Stimulated activated CD4-positive, alpha-beta T cell treated with anti-CD3 and anti-CD28 coated beads, Interleukin-1b, Interleukin-23, amount 100 ng/mL, for 1 hour (primary cell): Measurements from ENCODE around the gene HEMK1.

Experiments used
- DNase-seq, 2 donors: peaks; one replicate each; pipeline ENCODE4 v3.0.0-alpha.2; 2020; ENCODE audit warnings: low read depth in 2 of 2

Gene HEMK1

GRCh38 chr3:50602595-50603191 is 33.4 kb downstream of the HEMK1 start:
- DNase-seq = no peak

GRCh38 chr3:50603261-50604109 is 34.2 kb downstream of the HEMK1 start:
- no peak for DNase-seq

GRCh38 chr3:50604110-50604621 is 34.8 kb downstream of the HEMK1 start:
- DNase-seq = no peak

- DNase-seq = no peak
Measured at GRCh38 chr3:50604628-50605588, 35.6 kb downstream of the HEMK1 start.

- DNase-seq = no peak
Measured at GRCh38 chr3:50605901-50606326, 36.6 kb downstream of the HEMK1 start.

GRCh38 chr3:50606596-50606995 is 37.3 kb downstream of the HEMK1 start:
- DNase-seq = no peak

- no peak for DNase-seq
Measured at GRCh38 chr3:50607271-50608091, 38.2 kb downstream of the HEMK1 start.

GRCh38 chr3:50608278-50608677 is 39.0 kb downstream of the HEMK1 start:
- DNase-seq = no peak

GRCh38 chr3:50609071-50609762 is 39.9 kb downstream of the HEMK1 start:
- no peak for DNase-seq

GRCh38 chr3:50609763-50610085 is 40.4 kb downstream of the HEMK1 start:
- no peak for DNase-seq

GRCh38 chr3:50610181-50610971 is 41.1 kb downstream of the HEMK1 start:
- DNase-seq = no peak

- DNase-seq = no peak
Measured at GRCh38 chr3:50610992-50611463, 41.7 kb downstream of the HEMK1 start.

- DNase-seq = peak; percentile 67 to 94
Measured at GRCh38 chr3:50611464-50612233, 42.3 kb downstream of the HEMK1 start, which contains the start of gene CISH. CISH (minus strand) TSS chr3:50611774; CDS start chr3:50611650, 124 bp downstream.

- no peak for DNase-seq
Measured at GRCh38 chr3:50612234-50612882, 43.0 kb downstream of the HEMK1 start.

GRCh38 chr3:50612970-50613846 is 43.9 kb downstream of the HEMK1 start:
- DNase-seq = no peak

- no peak for DNase-seq
Measured at GRCh38 chr3:50615190-50615589, 45.9 kb downstream of the HEMK1 start.
